ENCODE data around the gene SCAP. TPM values are rescaled to one million over a fixed set of nuclear protein-coding genes. Genes with fewer than 3 reads are reported as not detected.
A peak's percentile ranks its signal among the peaks of the same experiment; 100 is the strongest.

SCAP gene
- total RNA-seq, 2 experiments from 2014 or later = 45.1 to 52.2 TPM

- intact Hi-C loops (cut with micrococcal nuclease) = loop anchor here (2.0 to 5.0 kb wide), 2 partner anchors 56 to 92 kb away; partner anchors contain the start of gene ELP6
- Mint-ChIP-seq H3K4me3 (peak overlapping the region; percentile 40), H3K27me3 (no peaks in the 10 kb centered on the region), H3K9me3 (no peaks in the 10 kb centered on the region), H3K36me3 (ENCODE audit: low read depth) (peaks cover 23% of the 10 kb centered on the region), H3K27ac (peak overlapping the region; percentile 99), H3K4me1 (ENCODE audit: low read depth) (peaks cover 19% of the 10 kb centered on the region)
- ATAC-seq (peak; percentile 98), DNase-seq (peak; percentile 98)
- POLR2A ChIA-PET = interaction anchor here (0.5 to 2.6 kb wide), 9 partner anchors 9 to 180 kb away, joined by 3 to 16 read pairs (median 4); partner anchors contain the start of gene SCAP
- CTCF ChIA-PET = interaction anchor here (0.6 to 6.9 kb wide), 37 partner anchors 9 to 1031 kb away, joined by 3 to 99 read pairs (median 4); partner anchors contain the start of genes DHX30, ELP6, PTPN23 and SCAP
- peak; percentile 92 for TF ChIP-seq CTCF (IDR thresholded peaks at IDR 0.05)
Measured at GRCh38 chr3:47420511-47421484, 54.9 kb downstream of the SCAP start.

- no peak for TF ChIP-seq CTCF (IDR thresholded peaks at IDR 0.05)
- no peak for DNase-seq
- peaks cover 27% of the 10 kb centered on the region for H3K36me3 Mint-ChIP-seq (ENCODE audit: low read depth)
- ATAC-seq = no peak
- H3K4me3 Mint-ChIP-seq = no peak overlapping the region
- ChIA-PET POLR2A (interaction anchor here (0.9 to 1.4 kb wide), 3 partner anchors 21 to 56 kb away, joined by 3 to 4 read pairs (median 3); partner anchors contain the start of gene SCAP), CTCF (interaction anchor here (1.0 to 6.9 kb wide), 13 partner anchors 8 to 405 kb away, joined by 3 to 99 read pairs (median 4); partner anchors contain the start of gene SCAP)
- intact Hi-C loops (cut with micrococcal nuclease) = loop anchor here (2.0 to 5.0 kb wide), 2 partner anchors 57 to 92 kb away; partner anchors contain the start of gene ELP6
- no peaks in the 10 kb centered on the region for H3K27me3 Mint-ChIP-seq
- no peaks in the 10 kb centered on the region for H3K9me3 Mint-ChIP-seq
- peaks cover 19% of the 10 kb centered on the region for H3K4me1 Mint-ChIP-seq (ENCODE audit: low read depth)
- H3K27ac Mint-ChIP-seq = no peak overlapping the region
Measured at GRCh38 chr3:47420044-47420430, 55.7 kb downstream of the SCAP start.

- H3K36me3 Mint-ChIP-seq (ENCODE audit: low read depth) = peaks cover 26% of the 10 kb centered on the region
- intact Hi-C loops (cut with micrococcal nuclease) = loop anchor here (2.0 to 5.0 kb wide), 2 partner anchors 57 to 93 kb away; partner anchors contain the start of gene ELP6
- ChIA-PET POLR2A (interaction anchor here (0.9 to 1.4 kb wide), 2 partner anchors 20 to 56 kb away, joined by 3 to 4 read pairs; partner anchors contain the start of gene SCAP), CTCF (interaction anchor here (1.0 to 2.9 kb wide), 7 partner anchors 8 to 57 kb away, joined by 4 to 24 read pairs (median 4); no protein-coding TSS in a partner anchor)
- ATAC-seq (no peak), DNase-seq (no peak)
- no peak for TF ChIP-seq CTCF (IDR thresholded peaks at IDR 0.05)
- H3K4me1 Mint-ChIP-seq (ENCODE audit: low read depth) = peaks cover 19% of the 10 kb centered on the region
- H3K27me3 Mint-ChIP-seq = no peaks in the 10 kb centered on the region
- H3K4me3 Mint-ChIP-seq = no peak overlapping the region
- H3K27ac Mint-ChIP-seq = no peak overlapping the region
- no peaks in the 10 kb centered on the region for H3K9me3 Mint-ChIP-seq
Measured at GRCh38 chr3:47419083-47420043, 56.4 kb downstream of the SCAP start.

GRCh38 chr3:47418167-47419082 lies 57.3 kb downstream of the SCAP start:
- Mint-ChIP-seq H3K9me3 (no peaks in the 10 kb centered on the region), H3K27me3 (no peaks in the 10 kb centered on the region), H3K4me1 (ENCODE audit: low read depth) (peaks cover 19% of the 10 kb centered on the region), H3K36me3 (ENCODE audit: low read depth) (peaks cover 26% of the 10 kb centered on the region), H3K4me3 (no peak overlapping the region), H3K27ac (no peak overlapping the region)
- intact Hi-C loops (cut with micrococcal nuclease) = no loop called here
- POLR2A ChIA-PET = no interaction called here
- DNase-seq = peak; percentile 26
- no peak for TF ChIP-seq CTCF (IDR thresholded peaks at IDR 0.05)
- no peak for ATAC-seq
- CTCF ChIA-PET = interaction anchor here (1.4 kb wide), 2 partner anchors 10 to 58 kb away, joined by 4 to 5 read pairs; no protein-coding TSS in a partner anchor

Data from activated CD8-positive, alpha-beta T cell treated with anti-CD3 and anti-CD28 coated beads for 36 hours (primary cell).